ENCODE measurements around the gene HS3ST5.

HS3ST5 gene

GRCh38 chr6:114068116-114068515 lies 274.7 kb downstream of the HS3ST5 start:
- Histone ChIP-seq H3K27me3 (ENCODE audit: control insufficient read depth, insufficient read depth, low read length) (no peaks in the 10 kb centered on the region), H3K36me3 (ENCODE audit: control insufficient read depth, insufficient read depth, low read length) (no peaks in the 10 kb centered on the region), H3K9me3 (ENCODE audit: control insufficient read depth, insufficient read depth, low read depth, low read length) (no peaks in the 10 kb centered on the region), H3K9ac (ENCODE audit: low read length) (no peak overlapping the region), H3K4me3 (ENCODE audit: low read depth, low read length) (no peak overlapping the region), H3K27ac (ENCODE audit: low read depth, low read length) (no peak overlapping the region), H3K4me1 (ENCODE audit: control insufficient read depth, insufficient read depth, low read length) (no peaks in the 10 kb centered on the region)

- Histone ChIP-seq H3K4me3 (ENCODE audit: low read depth, low read length) (no peak overlapping the region), H3K9ac (ENCODE audit: low read length) (no peak overlapping the region)
These were observed 278.0 kb downstream of the HS3ST5 start for GRCh38 chr6:114064862-114065261.

GRCh38 chr6:114063956-114064355 lies 278.9 kb downstream of the HS3ST5 start:
- no peaks in the 10 kb centered on the region for H3K9me3 ChIP-seq (ENCODE audit: control insufficient read depth, insufficient read depth, low read depth, low read length)
- H3K4me1 ChIP-seq (ENCODE audit: control insufficient read depth, insufficient read depth, low read length), result no peaks in the 10 kb centered on the region; the same call in 1 of the 2 replicates
- H3K27ac ChIP-seq (ENCODE audit: low read depth, low read length), result no peak overlapping the region
- no peak overlapping the region for H3K9ac ChIP-seq (ENCODE audit: low read length)
- H3K27me3 ChIP-seq (ENCODE audit: control insufficient read depth, insufficient read depth, low read length), result no peaks in the 10 kb centered on the region
- no peak overlapping the region for H3K4me3 ChIP-seq (ENCODE audit: low read depth, low read length)
- no peaks in the 10 kb centered on the region for H3K36me3 ChIP-seq (ENCODE audit: control insufficient read depth, insufficient read depth, low read length)

More at GRCh38 chr6:114064862-114065261, 278.0 kb downstream of the HS3ST5 start:
- Histone ChIP-seq H3K27ac (ENCODE audit: low read depth, low read length) (no peak overlapping the region), H3K36me3 (ENCODE audit: control insufficient read depth, insufficient read depth, low read length) (no peaks in the 10 kb centered on the region), H3K4me1 (ENCODE audit: control insufficient read depth, insufficient read depth, low read length) (no peaks in the 10 kb centered on the region; the same call in 1 of the 2 replicates), H3K9me3 (ENCODE audit: control insufficient read depth, insufficient read depth, low read depth, low read length) (no peaks in the 10 kb centered on the region), H3K27me3 (ENCODE audit: control insufficient read depth, insufficient read depth, low read length) (no peaks in the 10 kb centered on the region)

- no peak overlapping the region for H3K27ac ChIP-seq (ENCODE audit: low read depth, low read length)
- H3K9me3 ChIP-seq (ENCODE audit: control insufficient read depth, insufficient read depth, low read depth, low read length), result no peaks in the 10 kb centered on the region
- no peak overlapping the region for H3K9ac ChIP-seq (ENCODE audit: low read length)
- H3K36me3 ChIP-seq (ENCODE audit: control insufficient read depth, insufficient read depth, low read length), result no peaks in the 10 kb centered on the region
- H3K27me3 ChIP-seq (ENCODE audit: control insufficient read depth, insufficient read depth, low read length), result no peaks in the 10 kb centered on the region
- H3K4me3 ChIP-seq (ENCODE audit: low read depth, low read length), result no peak overlapping the region
- no peaks in the 10 kb centered on the region; the same call in 1 of the 2 replicates for H3K4me1 ChIP-seq (ENCODE audit: control insufficient read depth, insufficient read depth, low read length)
These were observed 280.6 kb downstream of the HS3ST5 start for GRCh38 chr6:114062199-114062598.

GRCh38 chr6:114061741-114062140 lies 281.1 kb downstream of the HS3ST5 start:
- no peaks in the 10 kb centered on the region for H3K9me3 ChIP-seq (ENCODE audit: control insufficient read depth, insufficient read depth, low read depth, low read length)
- H3K36me3 ChIP-seq (ENCODE audit: control insufficient read depth, insufficient read depth, low read length), result no peaks in the 10 kb centered on the region
- no peaks in the 10 kb centered on the region; the same call in 1 of the 2 replicates for H3K4me1 ChIP-seq (ENCODE audit: control insufficient read depth, insufficient read depth, low read length)

GRCh38 chr6:114061116-114061515 lies 281.7 kb downstream of the HS3ST5 start:
- Histone ChIP-seq H3K9me3 (ENCODE audit: control insufficient read depth, insufficient read depth, low read depth, low read length) (no peaks in the 10 kb centered on the region), H3K9ac (ENCODE audit: low read length) (no peak overlapping the region), H3K27me3 (ENCODE audit: control insufficient read depth, insufficient read depth, low read length) (no peaks in the 10 kb centered on the region), H3K27ac (ENCODE audit: low read depth, low read length) (no peak overlapping the region), H3K36me3 (ENCODE audit: control insufficient read depth, insufficient read depth, low read length) (no peaks in the 10 kb centered on the region), H3K4me1 (ENCODE audit: control insufficient read depth, insufficient read depth, low read length) (no peaks in the 10 kb centered on the region; the same call in 1 of the 2 replicates), H3K4me3 (ENCODE audit: low read depth, low read length) (no peak overlapping the region)

More at GRCh38 chr6:114061741-114062140, 281.1 kb downstream of the HS3ST5 start:
- H3K27ac ChIP-seq (ENCODE audit: low read depth, low read length), result no peak overlapping the region
- no peaks in the 10 kb centered on the region for H3K27me3 ChIP-seq (ENCODE audit: control insufficient read depth, insufficient read depth, low read length)
- H3K4me3 ChIP-seq (ENCODE audit: low read depth, low read length), result no peak overlapping the region
- H3K9ac ChIP-seq (ENCODE audit: low read length), result no peak overlapping the region

- H3K27ac ChIP-seq (ENCODE audit: low read depth, low read length), result no peak overlapping the region
- no peak overlapping the region for H3K9ac ChIP-seq (ENCODE audit: low read length)
These were observed 284.4 kb downstream of the HS3ST5 start for GRCh38 chr6:114058435-114058834.

GRCh38 chr6:114055763-114056162 lies 287.1 kb downstream of the HS3ST5 start:
- Histone ChIP-seq H3K4me3 (ENCODE audit: low read depth, low read length) (no peak overlapping the region), H3K27me3 (ENCODE audit: control insufficient read depth, insufficient read depth, low read length) (no peaks in the 10 kb centered on the region), H3K9ac (ENCODE audit: low read length) (no peak overlapping the region), H3K4me1 (ENCODE audit: control insufficient read depth, insufficient read depth, low read length) (no peaks in the 10 kb centered on the region), H3K9me3 (ENCODE audit: control insufficient read depth, insufficient read depth, low read depth, low read length) (no peaks in the 10 kb centered on the region), H3K27ac (ENCODE audit: low read depth, low read length) (no peak overlapping the region), H3K36me3 (ENCODE audit: control insufficient read depth, insufficient read depth, low read length) (no peaks in the 10 kb centered on the region)

More at GRCh38 chr6:114058435-114058834, 284.4 kb downstream of the HS3ST5 start:
- H3K9me3 ChIP-seq (ENCODE audit: control insufficient read depth, insufficient read depth, low read depth, low read length), result no peaks in the 10 kb centered on the region
- H3K36me3 ChIP-seq (ENCODE audit: control insufficient read depth, insufficient read depth, low read length), result no peaks in the 10 kb centered on the region
- H3K27me3 ChIP-seq (ENCODE audit: control insufficient read depth, insufficient read depth, low read length), result no peaks in the 10 kb centered on the region
- H3K4me1 ChIP-seq (ENCODE audit: control insufficient read depth, insufficient read depth, low read length), result no peaks in the 10 kb centered on the region; the same call in 1 of the 2 replicates
- no peak overlapping the region for H3K4me3 ChIP-seq (ENCODE audit: low read depth, low read length)

- H3K4me1 ChIP-seq (ENCODE audit: control insufficient read depth, insufficient read depth, low read length), result no peaks in the 10 kb centered on the region
- no peak overlapping the region for H3K27ac ChIP-seq (ENCODE audit: low read depth, low read length)
- no peak overlapping the region for H3K4me3 ChIP-seq (ENCODE audit: low read depth, low read length)
- H3K9me3 ChIP-seq (ENCODE audit: control insufficient read depth, insufficient read depth, low read depth, low read length), result no peaks in the 10 kb centered on the region
- no peak overlapping the region for H3K9ac ChIP-seq (ENCODE audit: low read length)
- H3K36me3 ChIP-seq (ENCODE audit: control insufficient read depth, insufficient read depth, low read length), result no peaks in the 10 kb centered on the region
- no peaks in the 10 kb centered on the region for H3K27me3 ChIP-seq (ENCODE audit: control insufficient read depth, insufficient read depth, low read length)
These were observed 287.5 kb downstream of the HS3ST5 start for GRCh38 chr6:114055349-114055748.

GRCh38 chr6:114053791-114054190 lies 289.0 kb downstream of the HS3ST5 start:
- Histone ChIP-seq H3K36me3 (ENCODE audit: control insufficient read depth, insufficient read depth, low read length) (no peaks in the 10 kb centered on the region), H3K27me3 (ENCODE audit: control insufficient read depth, insufficient read depth, low read length) (no peaks in the 10 kb centered on the region), H3K9ac (ENCODE audit: low read length) (no peak overlapping the region), H3K4me1 (ENCODE audit: control insufficient read depth, insufficient read depth, low read length) (no peaks in the 10 kb centered on the region), H3K9me3 (ENCODE audit: control insufficient read depth, insufficient read depth, low read depth, low read length) (no peaks in the 10 kb centered on the region), H3K4me3 (ENCODE audit: low read depth, low read length) (no peak overlapping the region), H3K27ac (ENCODE audit: low read depth, low read length) (no peak overlapping the region)

- Histone ChIP-seq H3K9me3 (ENCODE audit: control insufficient read depth, insufficient read depth, low read depth, low read length) (peaks cover 6% of the 10 kb centered on the region), H3K4me1 (ENCODE audit: control insufficient read depth, insufficient read depth, low read length) (no peaks in the 10 kb centered on the region), H3K36me3 (ENCODE audit: control insufficient read depth, insufficient read depth, low read length) (no peaks in the 10 kb centered on the region), H3K4me3 (ENCODE audit: low read depth, low read length) (no peak overlapping the region), H3K27me3 (ENCODE audit: control insufficient read depth, insufficient read depth, low read length) (no peaks in the 10 kb centered on the region), H3K9ac (ENCODE audit: low read length) (no peak overlapping the region), H3K27ac (ENCODE audit: low read depth, low read length) (no peak overlapping the region)
These were observed 290.7 kb downstream of the HS3ST5 start for GRCh38 chr6:114052141-114052540.

- no peak overlapping the region for H3K4me3 ChIP-seq (ENCODE audit: low read depth, low read length)
- H3K4me1 ChIP-seq (ENCODE audit: control insufficient read depth, insufficient read depth, low read length), result no peaks in the 10 kb centered on the region
- H3K9me3 ChIP-seq (ENCODE audit: control insufficient read depth, insufficient read depth, low read depth, low read length), result peaks cover 6% of the 10 kb centered on the region
- H3K27ac ChIP-seq (ENCODE audit: low read depth, low read length), result no peak overlapping the region
- H3K36me3 ChIP-seq (ENCODE audit: control insufficient read depth, insufficient read depth, low read length), result no peaks in the 10 kb centered on the region
- no peaks in the 10 kb centered on the region for H3K27me3 ChIP-seq (ENCODE audit: control insufficient read depth, insufficient read depth, low read length)
- no peak overlapping the region for H3K9ac ChIP-seq (ENCODE audit: low read length)
These were observed 291.8 kb downstream of the HS3ST5 start for GRCh38 chr6:114051031-114051430.

Measured in HUES6 (cell line).